HCT116 (cell line): ENCODE results near the gene CALML6. TPM values are rescaled to one million over a fixed set of nuclear protein-coding genes. Genes with fewer than 3 reads are reported as not detected.
"Not testable (repeated sequence)": the region's sequence is repeated elsewhere in the genome, so short reads cannot be mapped to it uniquely, and the experiment has no call there.

ENCODE experiments used
- ATAC-seq: fragments of 200-7000 bp; cut with Tn5 transposase; 2 replicates; pipeline ENCODE4 v1.9.1; 2020; ENCODE audit warnings: mild to moderate bottlenecking, moderate library complexity
- BruUV-seq: library from RNA; stranded (reverse); fragments of 400-500 nt; replicated peaks from 2 replicates; lab custom pipeline; 2021; lab: Mats Ljungman, UMichigan
- CTCF ChIA-PET: fragments of 300-600 bp; sonication (Branson Sonifier 250); formaldehyde crosslinking; loops from one replicate; lab custom pipeline; 2021; ENCODE audit warnings: antibody characterized with exemption; lab: Charles Lee
- POLR2A ChIA-PET: fragments of 300-600, 350-600 bp; sonication (Branson Sonifier 250); formaldehyde crosslinking; loops from one replicate; lab custom pipeline; 2021; ENCODE audit warnings: antibody characterized with exemption; lab: Charles Lee
- RAD21 ChIA-PET, 2 experiments: fragments of 300-600 bp; sonication (Branson Sonifier 250); formaldehyde crosslinking; loops; one replicate each; lab custom pipeline; 2023; ENCODE audit warnings: low total read pairs in 2 of 2; ENCODE audit not compliant: uncharacterized antibody in 2 of 2, unreplicated experiment in 2 of 2, low non-redundant PET in 1 of 2; lab: Charles Lee
- DNase-seq: peaks from one replicate; pipeline ENCODE4 v3.0.0-alpha.2; 2010; ENCODE audit warnings: low read depth, low spot score
- H2AFZ ChIP-seq: fragments of 200-600 bp; shearing (Covaris generic), sonication (generic); 2 replicates; pipeline ENCODE4 v1.6.1; 2017; ENCODE audit warnings: low read depth, mixed run types, mixed read lengths, antibody characterized with exemption, low read length; ENCODE audit not compliant: poor library complexity, severe bottlenecking
- H3K27ac ChIP-seq: 2 replicates; pipeline ENCODE4 v1.5.1; 2012; ENCODE audit warnings: low read depth, low read length
- H3K27me3 ChIP-seq: fragments of 200-600 bp; sonication (generic); 2 replicates; pipeline ENCODE4 v1.6.1; 2016; ENCODE audit warnings: mixed run types, low read length, mixed read lengths; ENCODE audit not compliant: insufficient read depth
- H3K36me3 ChIP-seq, 2 experiments: fragments of 200-500 bp in 1 of 2; fragments of 200-600 bp in 1 of 2; sonication (Bioruptor generic) in 1 of 2; sonication (generic) in 1 of 2; 2 replicates each; pipeline versions ENCODE4 v1.5.1 to v1.6.1; 2014 to 2016; ENCODE audit warnings: low read length in 2 of 2, inconsistent platforms in 1 of 2, mixed read lengths in 1 of 2, mixed run types in 1 of 2; ENCODE audit not compliant: insufficient read depth in 2 of 2, control insufficient read depth in 1 of 2
- H3K4me1 ChIP-seq, 2 experiments: fragments of 200-600 bp in 1 of 2; sonication (generic) in 1 of 2; 2 replicates each; pipeline versions ENCODE4 v1.5.1 to v1.6.1; 2012 to 2017; ENCODE audit warnings: low read length in 2 of 2, inconsistent platforms in 1 of 2, mild to moderate bottlenecking in 1 of 2, mixed read lengths in 1 of 2, mixed run types in 1 of 2, moderate library complexity in 1 of 2; ENCODE audit not compliant: insufficient read depth in 2 of 2, control insufficient read depth in 1 of 2
- H3K4me2 ChIP-seq: fragments of 200-600 bp; sonication (generic); 2 replicates; pipeline ENCODE4 v1.6.1; 2017; ENCODE audit warnings: mixed run types, low read length, mixed read lengths
- H3K4me3 ChIP-seq, 2 experiments: fragments of 200-600 bp in 1 of 2; sonication (generic) in 1 of 2; replicated peaks in 1 of 2; 2 replicates each; pipeline ENCODE4 v1.5.1; 2011 to 2016; ENCODE audit warnings: low read length in 2 of 2, control low read depth in 1 of 2, low read depth in 1 of 2, mild to moderate bottlenecking in 1 of 2, mixed read lengths in 1 of 2, mixed run types in 1 of 2
- H3K79me2 ChIP-seq: fragments of 200-600 bp; sonication (generic); 2 replicates; pipeline ENCODE4 v1.6.1; 2017; ENCODE audit warnings: mild to moderate bottlenecking, mixed run types, low read length, moderate library complexity, mixed read lengths; ENCODE audit not compliant: insufficient read depth
- H3K9ac ChIP-seq: fragments of 200-600 bp; sonication (generic); 2 replicates; pipeline ENCODE4 v1.6.1; 2016; ENCODE audit warnings: low read length, mixed read lengths
- H3K9me2 ChIP-seq: fragments of 200-600 bp; sonication (generic), shearing (Covaris generic); 2 replicates; pipeline ENCODE4 v1.6.1; 2017; ENCODE audit warnings: mixed run types, mild to moderate bottlenecking, moderate library complexity; ENCODE audit not compliant: insufficient read depth
- H3K9me3 ChIP-seq, 2 experiments: fragments of 200-500 bp in 1 of 2; fragments of 200-600 bp in 1 of 2; sonication (Bioruptor generic) in 1 of 2; sonication (generic) in 1 of 2; 2 replicates each; pipeline ENCODE4 v1.6.1; 2014 to 2017; ENCODE audit warnings: low read length in 2 of 2, mixed read lengths in 2 of 2, inconsistent platforms in 1 of 2, low read depth in 1 of 2, mild to moderate bottlenecking in 1 of 2, mixed run types in 1 of 2, moderate library complexity in 1 of 2; ENCODE audit not compliant: control insufficient read depth in 1 of 2, insufficient read depth in 1 of 2
- H4K20me1 ChIP-seq: fragments of 200-600 bp; sonication (generic), shearing (Covaris generic); 2 replicates; pipeline ENCODE4 v1.6.1; 2017; ENCODE audit warnings: mixed run types, mild to moderate bottlenecking, moderate library complexity; ENCODE audit not compliant: insufficient read depth
- CBX3 ChIP-seq: IDR thresholded peaks from 2 replicates; pipeline ENCODE4 v1.6.1; 2012; ENCODE audit warnings: low read depth
- CTCF ChIP-seq, 3 experiments: fragments of 200-600 bp in 1 of 3; sonication (generic) in 1 of 3; IDR thresholded peaks in 2 of 3; conservative IDR thresholded peaks in 1 of 3; 2 replicates each; pipeline ENCODE4 v1.5.1; 2012 to 2017; ENCODE audit warnings: low read depth in 2 of 3, low read length in 2 of 3, antibody characterized with exemption in 1 of 3, borderline replicate concordance in 1 of 3, control low read depth in 1 of 3, mild to moderate bottlenecking in 1 of 3, mixed read lengths in 1 of 3, mixed run types in 1 of 3, moderate library complexity in 1 of 3; ENCODE audit not compliant: insufficient read depth in 1 of 3
- EGR1 ChIP-seq: IDR thresholded peaks from 2 replicates; pipeline ENCODE4 v1.6.1; 2012; ENCODE audit warnings: low read depth
- JUND ChIP-seq: IDR thresholded peaks from 2 replicates; pipeline ENCODE4 v1.6.1; 2012
- MAX ChIP-seq: IDR thresholded peaks from 2 replicates; pipeline ENCODE4 v1.6.1; 2012
- REST ChIP-seq: IDR thresholded peaks from 2 replicates; pipeline ENCODE4 v1.6.1; 2012; ENCODE audit warnings: low read depth
- TCF7L2 ChIP-seq: IDR thresholded peaks from 2 replicates; pipeline ENCODE4 v1.7.0; 2011; ENCODE audit warnings: borderline replicate concordance, inconsistent platforms; ENCODE audit not compliant: insufficient read depth, insufficient read length; ENCODE audit errors: extremely low read depth
- YY1 ChIP-seq: IDR thresholded peaks from 2 replicates; pipeline ENCODE4 v1.6.1; 2011; ENCODE audit warnings: low read length, low read depth, moderate library complexity, mild to moderate bottlenecking; ENCODE audit not compliant: insufficient replicate concordance; ENCODE audit errors: extremely low read depth
- ZBTB33 ChIP-seq: IDR thresholded peaks from 2 replicates; pipeline ENCODE4 v1.6.1; 2011; ENCODE audit warnings: mild to moderate bottlenecking, low read length, moderate library complexity; ENCODE audit not compliant: insufficient replicate concordance; ENCODE audit errors: extremely low read depth
- ZFX ChIP-seq: fragments of 450-650 bp; IDR thresholded peaks from 2 replicates; pipeline ENCODE4 v1.6.1; 2017
- intact Hi-C: fragments of 100-400 bp; cut with micrococcal nuclease; formaldehyde crosslinking; loops from 2 replicates; pipeline ENCODE4 v1.10.0; 2022
- total RNA-seq: library from RNA; stranded (reverse); gene quantifications from one replicate; pipeline ENCODE4 v1.2.1, GENCODE V29; 2021; ENCODE audit not compliant: unreplicated experiment

CALML6 gene
- total RNA-seq, 1 experiment from 2014 or later, result 2.3 TPM

GRCh38 chr1:1883092-1883873 lies 31.8 kb upstream of the CALML6 start:
- TF ChIP-seq MAX (no peak), CBX3 (no peak), JUND (no peak), CTCF (IDR thresholded peaks at IDR 0.05 in 2 of 3, conservative IDR thresholded peaks at IDR 0.05 in 1 of 3; ENCODE audit: borderline replicate concordance in 1 of 3, insufficient read depth in 1 of 3, low read depth in 2 of 3, low read length in 2 of 3) (no peak), EGR1 (no peak), ZFX (no peak), ZBTB33 (no peak), YY1 (no peak), REST (no peak), TCF7L2 (no peak)
- ChIA-PET CTCF (no interaction called here), POLR2A (interaction anchor here (0.7 kb wide), 1 partner anchor 155 kb away, joined by 3 read pairs; no protein-coding TSS in a partner anchor), RAD21 (no interaction called here)
- Histone ChIP-seq H3K36me3 (no peaks in the 10 kb centered on the region; a peak in 1 of 4 replicates), H3K79me2 (peaks cover 99% of the 10 kb centered on the region), H3K9me3 (no peaks in the 10 kb centered on the region), H4K20me1 (peaks cover 22% of the 10 kb centered on the region), H3K4me1 (peaks cover 6 to 7% of the 10 kb centered on the region in 2 experiments), H3K27ac (no peak overlapping the region), H3K4me2 (no peak overlapping the region), H3K9ac (no peak overlapping the region), H3K4me3 (no peak overlapping the region), H2AFZ (no peak overlapping the region), H3K9me2 (no peaks in the 10 kb centered on the region), H3K27me3 (no peaks in the 10 kb centered on the region)
- intact Hi-C loops, result no loop called here
- DNase-seq (no peak), ATAC-seq (no peak)
- BruUV-seq, result no TSS peak

- CTCF ChIA-PET, ATAC-seq: not testable (repeated sequence)
These were observed 31.2 kb upstream of the CALML6 start for GRCh38 chr1:1883890-1884289.

More at GRCh38 chr1:1883890-1884289, 31.2 kb upstream of the CALML6 start:
- H3K9ac ChIP-seq, BruUV-seq, intact Hi-C loops, H3K4me3 ChIP-seq, H3K36me3 ChIP-seq, H3K27me3 ChIP-seq, H3K27ac ChIP-seq, H3K9me2 ChIP-seq, DNase-seq, H3K4me2 ChIP-seq, H3K9me3 ChIP-seq, RAD21 ChIA-PET, H2AFZ ChIP-seq: not testable (repeated sequence)
- Histone ChIP-seq H3K79me2 (peaks cover 99% of the 10 kb centered on the region), H3K4me1 (peaks cover 11 to 13% of the 10 kb centered on the region in 2 experiments), H4K20me1 (peaks cover 26% of the 10 kb centered on the region)
- POLR2A ChIA-PET, result interaction anchor here (0.7 kb wide), 1 partner anchor 154 kb away, joined by 3 read pairs; no protein-coding TSS in a partner anchor
